Fibroblast of lung (primary cell): ENCODE results near the gene RNF123. TPM values are rescaled to one million over a fixed set of nuclear protein-coding genes. Genes with fewer than 3 reads are reported as not detected.

Source experiments
- DNase-seq, 2 donors: peaks; one replicate each; pipeline versions ENCODE4 v3.0.0 to v3.0.0-alpha.2; 2010; ENCODE audit warnings: low read depth in 2 of 2
- H2AFZ ChIP-seq: 2 replicates; pipeline ENCODE4 v1.5.1; 2012; ENCODE audit warnings: low read length, control low read depth, inconsistent platforms
- H3K27ac ChIP-seq: 2 replicates; pipeline ENCODE4 v1.5.1; 2011; ENCODE audit warnings: low read length, control low read depth; ENCODE audit not compliant: insufficient read depth
- H3K27me3 ChIP-seq: 2 replicates; pipeline ENCODE4 v1.5.1; 2011; ENCODE audit warnings: mild to moderate bottlenecking, low read length; ENCODE audit not compliant: control insufficient read depth, insufficient read depth
- H3K36me3 ChIP-seq: 2 replicates; pipeline ENCODE4 v1.5.1; 2011; ENCODE audit warnings: low read length; ENCODE audit not compliant: control insufficient read depth, insufficient read depth
- H3K4me1 ChIP-seq: 2 replicates; pipeline ENCODE4 v1.5.1; 2011; ENCODE audit warnings: low read length; ENCODE audit not compliant: control insufficient read depth, insufficient read depth; ENCODE audit errors: extremely low read depth
- H3K4me2 ChIP-seq: 2 replicates; pipeline ENCODE4 v1.5.1; 2011; ENCODE audit warnings: low read length, control low read depth; ENCODE audit not compliant: insufficient read depth; ENCODE audit errors: extremely low read depth
- H3K4me3 ChIP-seq, 4 experiments: fragments of 200-600 bp in 1 of 4; sonication (generic) in 1 of 4; replicated peaks in 1 of 4; 2 replicates each; pipeline ENCODE4 v1.5.1; 2011 to 2016; ENCODE audit warnings: low read length in 4 of 4, low read depth in 3 of 4, mild to moderate bottlenecking in 3 of 4, control low read depth in 2 of 4, inconsistent platforms in 1 of 4, mixed read lengths in 1 of 4; ENCODE audit not compliant: insufficient read depth in 1 of 4; ENCODE audit errors: control extremely low read depth in 1 of 4
- H3K79me2 ChIP-seq: 2 replicates; pipeline ENCODE4 v1.5.1; 2012; ENCODE audit warnings: mild to moderate bottlenecking, low read length, inconsistent platforms; ENCODE audit not compliant: control insufficient read depth, insufficient read depth
- H3K9ac ChIP-seq: 2 replicates; pipeline ENCODE4 v1.5.1; 2011; ENCODE audit warnings: mild to moderate bottlenecking, low read length, control low read depth; ENCODE audit not compliant: insufficient read depth
- H3K9me3 ChIP-seq: 2 replicates; pipeline ENCODE4 v1.5.1; 2012; ENCODE audit warnings: low read depth, low read length; ENCODE audit not compliant: control insufficient read depth, insufficient read depth
- H4K20me1 ChIP-seq: 2 replicates; pipeline ENCODE4 v1.5.1; 2011; ENCODE audit warnings: low read length; ENCODE audit not compliant: control insufficient read depth, insufficient read depth; ENCODE audit errors: extremely low read depth
- CTCF ChIP-seq, 2 donors: IDR thresholded peaks in 1 of 2; conservative IDR thresholded peaks in 1 of 2; 1 replicate in 1 of 2; 2 replicates in 1 of 2; pipeline ENCODE4 v1.5.1; 2011 to 2012; ENCODE audit warnings: low read length in 2 of 2, control low read depth in 1 of 2, inconsistent platforms in 1 of 2, low read depth in 1 of 2, mild to moderate bottlenecking in 1 of 2
- EZH2 ChIP-seq: IDR thresholded peaks from 2 replicates; pipeline ENCODE4 v1.5.1; 2012; ENCODE audit warnings: low read length, control low read depth, mild to moderate bottlenecking; ENCODE audit errors: missing control alignments
- polyA plus RNA-seq, 2 donors: library from polyadenylated mRNA; depleted of rRNA in 1 of 2; stranded (reverse) in 1 of 2; unstranded in 1 of 2; fragments of >200 nt; gene quantifications; 2 replicates each; pipeline ENCODE4 v1.2.1, GENCODE V29; 2011 to 2012; ENCODE audit warnings: missing spikeins in 1 of 2
- total RNA-seq: library from RNA; depleted of rRNA; stranded (reverse); fragments of >200 nt; gene quantifications from 2 replicates; pipeline ENCODE4 v1.2.1, GENCODE V29; 2014

Gene RNF123
- total and polyA plus RNA-seq, 2 donors (not counting 1 experiment from before 2014, with no cell fraction given): 16.5 to 27.1 TPM

DNA sequence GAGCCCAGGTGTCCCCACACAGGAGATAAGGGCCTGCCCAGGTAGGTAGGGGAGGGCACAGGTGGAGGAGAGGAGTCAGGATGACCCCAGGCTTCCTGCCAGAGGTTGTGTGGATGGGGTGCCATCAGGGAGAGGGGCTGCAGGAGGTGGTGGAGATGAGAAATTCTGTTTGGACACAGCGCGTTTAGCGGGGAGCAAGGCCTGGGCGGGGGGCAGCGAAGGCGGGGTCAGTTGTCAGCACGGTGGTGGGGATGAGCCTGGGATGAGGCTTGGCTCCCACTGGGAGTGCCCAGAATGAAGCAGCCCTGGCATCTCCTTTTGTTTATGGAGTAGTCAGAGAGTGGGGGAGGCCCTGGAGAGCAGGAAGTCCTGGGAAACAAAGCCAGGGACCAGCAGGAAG is 14.6 kb downstream of the RNF123 start:
- no peak for TF ChIP-seq EZH2
- no peak for TF ChIP-seq CTCF (conservative IDR thresholded peaks at IDR 0.05 in 1 of 2, IDR thresholded peaks at IDR 0.05 in 1 of 2; ENCODE audit: low read depth in 1 of 2, low read length in 2 of 2)
- Histone ChIP-seq H3K79me2 (no peaks in the 10 kb centered on the region), H3K27me3 (no peaks in the 10 kb centered on the region), H3K4me1 (no peaks in the 10 kb centered on the region), H3K9me3 (no peaks in the 10 kb centered on the region), H2AFZ (no peak overlapping the region), H3K27ac (no peak overlapping the region), H3K9ac (no peak overlapping the region), H3K36me3 (peaks cover 7% of the 10 kb centered on the region), H3K4me2 (no peak overlapping the region), H4K20me1 (peaks cover 2% of the 10 kb centered on the region), H3K4me3 (no peak overlapping the region)
- DNase-seq: no peak

DNA sequence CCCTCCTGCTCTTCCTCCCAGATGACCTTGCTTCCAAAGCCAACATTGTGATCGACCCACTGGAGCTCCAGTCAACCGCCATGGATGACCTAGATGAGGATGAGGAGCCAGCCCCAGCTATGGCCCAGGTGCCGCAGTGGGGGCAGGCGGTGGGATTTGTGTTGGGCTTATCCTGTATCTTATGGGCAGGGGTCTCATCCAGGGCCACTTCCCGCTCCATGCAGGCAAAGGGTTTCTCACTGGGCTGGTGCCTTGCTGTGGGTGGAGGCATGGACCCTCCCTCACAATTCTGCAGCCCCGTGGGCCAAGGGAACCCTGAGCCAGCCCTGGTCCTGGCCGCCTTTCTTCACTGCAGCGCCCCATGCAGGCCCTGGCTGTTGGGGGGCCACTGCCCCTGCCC is 15.3 kb downstream of the RNF123 start:
- peaks cover 7% of the 10 kb centered on the region for H3K36me3 ChIP-seq
- no peaks in the 10 kb centered on the region for H3K27me3 ChIP-seq
- H3K79me2 ChIP-seq: no peaks in the 10 kb centered on the region
- no peaks in the 10 kb centered on the region for H3K4me1 ChIP-seq
- DNase-seq: no peak
- no peak overlapping the region for H3K9ac ChIP-seq
- no peak overlapping the region for H3K4me3 ChIP-seq
- TF ChIP-seq CTCF (conservative IDR thresholded peaks at IDR 0.05 in 1 of 2, IDR thresholded peaks at IDR 0.05 in 1 of 2; ENCODE audit: low read depth in 1 of 2, low read length in 2 of 2): no peak
- no peak for TF ChIP-seq EZH2
- H3K27ac ChIP-seq: no peak overlapping the region
- H3K9me3 ChIP-seq: no peaks in the 10 kb centered on the region
- H2AFZ ChIP-seq: no peak overlapping the region
- no peak overlapping the region for H3K4me2 ChIP-seq
- H4K20me1 ChIP-seq: peaks cover 2% of the 10 kb centered on the region

GRCh38 chr3:49705390-49705960 is 16.1 kb downstream of the RNF123 start:
- H3K79me2 ChIP-seq: no peaks in the 10 kb centered on the region
- H2AFZ ChIP-seq: no peak overlapping the region
- H3K9me3 ChIP-seq: no peaks in the 10 kb centered on the region
- H3K9ac ChIP-seq: no peak overlapping the region
- DNase-seq: no peak
- no peaks in the 10 kb centered on the region for H3K4me1 ChIP-seq
- H3K27ac ChIP-seq: no peak overlapping the region
- H3K4me2 ChIP-seq: no peak overlapping the region
- peaks cover 2% of the 10 kb centered on the region for H4K20me1 ChIP-seq
- TF ChIP-seq CTCF (conservative IDR thresholded peaks at IDR 0.05 in 1 of 2, IDR thresholded peaks at IDR 0.05 in 1 of 2; ENCODE audit: low read depth in 1 of 2, low read length in 2 of 2) (no peak), EZH2 (no peak)
- no peaks in the 10 kb centered on the region for H3K27me3 ChIP-seq
- peaks cover 7% of the 10 kb centered on the region for H3K36me3 ChIP-seq
- no peak overlapping the region for H3K4me3 ChIP-seq
